A375 (cell line): Measurements from ENCODE around the gene SNUPN. TPM values are rescaled to one million over a fixed set of nuclear protein-coding genes. Genes with fewer than 3 reads are reported as not detected.

Source experiments
- total RNA-seq: library from RNA; depleted of rRNA; stranded (reverse); fragments of >200 nt; shearing (Covaris generic); gene quantifications from 2 replicates; pipeline ENCODE4 v1.2.3, GENCODE V29; 2014; rRNA removed

SNUPN gene
- total RNA-seq: 28.7 and 29.4 TPM in 2 replicates

GRCh38 chr15:75625542-75626347 lies at the start of gene SNUPN:
Gene SNUPN (minus strand): TSS chr15:75625725. CDS start chr15:75621051, 4,674 bp downstream.

GRCh38 chr15:75647370-75648155 lies 22.0 kb upstream of the SNUPN start, which contains the start of gene SNX33:
Gene SNX33 (plus strand): TSS chr15:75647912. CDS start chr15:75649103, 1,191 bp downstream.

GRCh38 chr15:75639709-75640482 lies 14.4 kb upstream of the SNUPN start, which contains the start of gene IMP3:
Gene IMP3 (minus strand): TSS chr15:75640224. CDS start chr15:75640168, 56 bp downstream.

GRCh38 chr15:75578948-75579920 lies 46.3 kb downstream of the SNUPN start, which contains the start of gene PTPN9:
Gene PTPN9 (minus strand): TSS chr15:75579315. CDS start chr15:75578776, 539 bp downstream.

Other genes starting within 250 kb of the SNUPN start
- 31.0 and 40.1 TPM in 2 replicates for gene SIN3A, start 174.0 kb downstream of the SNUPN start, total RNA-seq
- 14.9 and 15.3 TPM in 2 replicates for gene PTPN9, start 46.4 kb downstream of the SNUPN start, total RNA-seq
- gene IMP3, start 14.5 kb upstream of the SNUPN start, total RNA-seq: 88.7 and 95.7 TPM in 2 replicates
- 9.1 and 9.2 TPM in 2 replicates for gene SNX33, start 22.2 kb upstream of the SNUPN start, total RNA-seq
- gene CSPG4, start 87.1 kb upstream of the SNUPN start, total RNA-seq: 257 and 268 TPM in 2 replicates
- gene UBE2Q2, start 217.7 kb upstream of the SNUPN start, total RNA-seq: 18.0 and 22.7 TPM in 2 replicates